Activated CD8-positive, alpha-beta memory T cell treated with anti-CD3 and anti-CD28 coated beads, Interleukin-2, amount 50 U/mL, for 4 hours (primary cell): Measurements from ENCODE around the gene CD28.
"Not testable (repeated sequence)": the region's sequence is repeated elsewhere in the genome, so short reads cannot be mapped to it uniquely, and the experiment has no call there.

ENCODE experiments used
- DNase-seq: peaks from one replicate; pipeline ENCODE4 v3.0.0-alpha.2; 2020

Gene CD28

GRCh38 chr2:203688798-203689197 is 17.6 kb upstream of the CD28 start:
- no peak for DNase-seq

GRCh38 chr2:203689426-203690116 is 16.9 kb upstream of the CD28 start:
- DNase-seq, result no peak

GRCh38 chr2:203690117-203690431 is 16.4 kb upstream of the CD28 start:
- DNase-seq, result no peak

GRCh38 chr2:203690441-203691047 is 15.9 kb upstream of the CD28 start:
- DNase-seq, result no peak

GRCh38 chr2:203691149-203691548 is 15.3 kb upstream of the CD28 start:
- no peak for DNase-seq

GRCh38 chr2:203692031-203692710 is 14.3 kb upstream of the CD28 start:
- no peak for DNase-seq

- DNase-seq, result no peak
Measured at GRCh38 chr2:203693242-203693879, 13.1 kb upstream of the CD28 start.

GRCh38 chr2:203694191-203694590 is 12.2 kb upstream of the CD28 start:
- DNase-seq, result no peak

- DNase-seq, result no peak
Measured at GRCh38 chr2:203697190-203697589, 9.2 kb upstream of the CD28 start.

- DNase-seq, result not testable (repeated sequence)
Measured at GRCh38 chr2:203697763-203698162, 8.7 kb upstream of the CD28 start.

GRCh38 chr2:203698410-203698809 is 8.0 kb upstream of the CD28 start:
- DNase-seq, result not testable (repeated sequence)

GRCh38 chr2:203704430-203704829 is 2.0 kb upstream of the CD28 start:
- DNase-seq, result no peak

GRCh38 chr2:203705178-203705577 is 1.3 kb upstream of the CD28 start:
- no peak for DNase-seq

GRCh38 chr2:203707530-203707929 is 1.1 kb downstream of the CD28 start:
- DNase-seq, result no peak

- DNase-seq, result no peak
Measured at GRCh38 chr2:203708846-203709396, 2.5 kb downstream of the CD28 start.

- DNase-seq, result no peak
Measured at GRCh38 chr2:203709416-203710040, 3.1 kb downstream of the CD28 start.

- DNase-seq, result no peak
Measured at GRCh38 chr2:203710226-203710625, 3.8 kb downstream of the CD28 start.

- no peak for DNase-seq
Measured at GRCh38 chr2:203710952-203711351, 4.5 kb downstream of the CD28 start.

- DNase-seq, result no peak
Measured at GRCh38 chr2:203711399-203711798, 5.0 kb downstream of the CD28 start.

GRCh38 chr2:203713381-203713780 is 6.9 kb downstream of the CD28 start:
- no peak for DNase-seq

- DNase-seq, result no peak
Measured at GRCh38 chr2:203714112-203714511, 7.7 kb downstream of the CD28 start.

GRCh38 chr2:203715744-203716143 is 9.3 kb downstream of the CD28 start:
- DNase-seq, result no peak

GRCh38 chr2:203718087-203718486 is 11.6 kb downstream of the CD28 start:
- peak; percentile 44 for DNase-seq
